ENCODE data around the gene IDH3G. TPM values are rescaled to one million over a fixed set of nuclear protein-coding genes. Genes with fewer than 3 reads are reported as not detected.

Gene IDH3G
- total RNA-seq, 6 donors from 2014 or later = 43.5 to 98.5 (median 57.4) TPM

DNA sequence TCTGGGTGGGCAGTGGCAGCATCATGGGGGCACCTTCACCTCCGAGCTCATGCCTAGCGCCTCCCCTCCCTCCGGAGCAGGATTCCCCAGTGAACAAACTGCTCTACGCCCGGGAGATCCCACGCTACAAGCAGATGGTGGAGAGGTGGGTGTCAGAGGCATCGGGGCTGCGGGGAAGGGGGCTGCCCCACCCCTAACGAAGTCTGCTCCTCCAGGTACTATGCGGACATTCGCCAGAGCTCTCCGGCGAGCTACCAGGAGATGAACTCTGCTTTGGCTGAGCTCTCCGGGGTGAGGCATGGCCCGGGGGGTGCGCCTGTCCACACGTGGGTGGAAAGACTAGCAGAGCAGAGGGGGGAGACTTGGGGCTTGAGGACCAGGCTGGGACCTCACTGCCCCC, 16.0 kb downstream of the IDH3G start:
- Histone ChIP-seq H3K27ac (no peak overlapping the region), H3K9me3 (no peaks in the 10 kb centered on the region), H3K4me3 (no peak overlapping the region), H3K27me3 (peaks cover 0 to 12% (median 0%) of the 10 kb centered on the region in 4 donors), H3K4me1 (peaks cover 0 to 13% (median 1%) of the 10 kb centered on the region in 4 donors), H3K36me3 (no peaks in the 10 kb centered on the region)
- no peak for TF ChIP-seq EP300 (IDR thresholded peaks at IDR 0.05)
- no peak for TF ChIP-seq POLR2AphosphoS5 (IDR thresholded peaks at IDR 0.05)
- WGBS, 2 donors = 81% methylated on average over 17 of the region's 17 CpGs; no CpG with 5 or more reads in 1 of the 2 donors
- ATAC-seq (ENCODE audit: low FRiP score in 2 of 2) = no peak
- no peak for DNase-seq

DNA sequence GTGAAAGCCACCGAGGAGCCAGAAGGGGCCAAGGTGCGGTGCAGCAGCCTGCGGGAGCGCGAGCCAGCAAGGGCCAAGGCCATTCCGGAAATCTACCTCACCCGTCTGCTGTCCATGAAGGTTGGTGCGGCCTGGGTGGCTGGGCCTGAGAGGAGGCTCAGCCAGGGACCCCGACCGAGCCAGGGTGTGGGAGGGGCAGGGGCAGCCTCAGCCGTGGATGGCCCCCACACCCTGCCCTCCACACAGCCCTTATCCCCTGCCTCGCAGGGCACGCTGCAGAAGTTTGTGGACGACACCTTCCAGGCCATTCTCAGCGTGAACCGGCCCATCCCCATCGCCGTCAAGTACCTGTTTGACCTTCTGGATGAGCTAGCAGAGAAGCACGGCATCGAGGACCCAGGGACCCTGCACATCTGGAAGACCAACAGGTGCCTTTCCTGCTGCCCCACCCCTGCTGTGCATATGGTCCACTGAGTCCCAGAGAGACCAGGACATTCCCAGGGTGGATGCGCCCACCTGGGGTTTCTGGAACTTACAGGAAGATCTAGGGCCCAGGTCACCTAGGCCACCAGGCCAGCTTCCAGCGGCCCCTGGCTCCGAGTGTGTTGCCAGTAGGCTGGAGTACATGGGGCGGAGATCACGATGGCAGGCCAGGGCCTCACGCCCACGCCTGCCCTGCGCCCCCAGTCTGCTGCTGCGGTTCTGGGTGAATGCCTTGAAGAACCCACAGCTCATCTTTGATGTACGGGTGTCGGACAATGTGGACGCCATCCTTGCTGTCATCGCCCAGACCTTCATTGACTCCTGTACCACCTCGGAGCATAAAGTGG, 16.7 kb downstream of the IDH3G start:
- Histone ChIP-seq H3K9me3 (no peaks in the 10 kb centered on the region), H3K27me3 (peaks cover 0 to 12% (median 0%) of the 10 kb centered on the region in 4 donors), H3K4me3 (no peak overlapping the region), H3K4me1 (peaks cover 0 to 13% (median 1%) of the 10 kb centered on the region in 4 donors), H3K27ac (no peak overlapping the region), H3K36me3 (no peaks in the 10 kb centered on the region)
- ATAC-seq (ENCODE audit: low FRiP score in 2 of 2) (no peak), DNase-seq (no peak)
- 92% methylated on average over 31 of the region's 34 CpGs; no CpG with 5 or more reads in 1 of the 2 donors for WGBS, 2 donors
- TF ChIP-seq POLR2AphosphoS5 (IDR thresholded peaks at IDR 0.05) (no peak), EP300 (IDR thresholded peaks at IDR 0.05) (no peak), POLR2A (IDR thresholded peaks at IDR 0.05) (no peak)
- TF ChIP-seq, protein P1, sequence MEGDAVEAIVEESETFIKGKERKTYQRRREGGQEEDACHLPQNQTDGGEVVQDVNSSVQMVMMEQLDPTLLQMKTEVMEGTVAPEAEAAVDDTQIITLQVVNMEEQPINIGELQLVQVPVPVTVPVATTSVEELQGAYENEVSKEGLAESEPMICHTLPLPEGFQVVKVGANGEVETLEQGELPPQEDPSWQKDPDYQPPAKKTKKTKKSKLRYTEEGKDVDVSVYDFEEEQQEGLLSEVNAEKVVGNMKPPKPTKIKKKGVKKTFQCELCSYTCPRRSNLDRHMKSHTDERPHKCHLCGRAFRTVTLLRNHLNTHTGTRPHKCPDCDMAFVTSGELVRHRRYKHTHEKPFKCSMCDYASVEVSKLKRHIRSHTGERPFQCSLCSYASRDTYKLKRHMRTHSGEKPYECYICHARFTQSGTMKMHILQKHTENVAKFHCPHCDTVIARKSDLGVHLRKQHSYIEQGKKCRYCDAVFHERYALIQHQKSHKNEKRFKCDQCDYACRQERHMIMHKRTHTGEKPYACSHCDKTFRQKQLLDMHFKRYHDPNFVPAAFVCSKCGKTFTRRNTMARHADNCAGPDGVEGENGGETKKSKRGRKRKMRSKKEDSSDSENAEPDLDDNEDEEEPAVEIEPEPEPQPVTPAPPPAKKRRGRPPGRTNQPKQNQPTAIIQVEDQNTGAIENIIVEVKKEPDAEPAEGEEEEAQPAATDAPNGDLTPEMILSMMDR (IDR thresholded peaks at IDR 0.05) = no peak

DNA sequence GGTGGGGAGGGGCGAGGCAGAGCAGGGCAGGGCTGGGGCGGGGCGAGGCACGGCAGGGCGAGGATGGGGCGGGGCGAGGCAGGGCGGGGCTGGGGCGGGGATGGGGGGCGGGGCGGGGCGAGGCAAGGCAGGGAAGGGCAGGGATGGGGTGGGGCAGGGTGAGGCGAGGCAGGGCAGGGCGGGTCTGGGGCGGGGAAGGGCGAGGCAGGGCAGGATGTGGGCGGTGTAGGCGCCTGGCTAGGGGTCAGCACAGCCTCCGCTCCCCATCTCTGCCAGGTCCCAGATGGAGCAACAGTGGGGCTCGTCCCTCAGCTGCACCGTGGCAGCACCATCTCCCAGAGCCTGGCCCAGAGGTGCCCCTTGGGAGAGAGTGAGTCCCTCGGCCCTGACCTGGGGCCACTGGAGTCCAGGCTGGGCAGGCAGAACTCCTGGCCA, 17.5 kb downstream of the IDH3G start:
- Histone ChIP-seq H3K9me3 (no peaks in the 10 kb centered on the region), H3K4me1 (peaks cover 0 to 12% (median 1%) of the 10 kb centered on the region in 4 donors), H3K36me3 (no peaks in the 10 kb centered on the region), H3K27ac (no peak overlapping the region), H3K27me3 (peaks cover 0 to 12% (median 0%) of the 10 kb centered on the region in 4 donors), H3K4me3 (no peak overlapping the region)
- WGBS, 2 donors = 86% methylated on average over 7 of the region's 22 CpGs; no CpG with 5 or more reads in 1 of the 2 donors
- no peak for DNase-seq
- ATAC-seq (ENCODE audit: low FRiP score in 2 of 2) = no peak
- TF ChIP-seq POLR2AphosphoS5 (IDR thresholded peaks at IDR 0.05) (no peak), POLR2A (IDR thresholded peaks at IDR 0.05) (no peak), EP300 (IDR thresholded peaks at IDR 0.05) (no peak)
- TF ChIP-seq, protein P1 (IDR thresholded peaks at IDR 0.05) = no peak

DNA sequence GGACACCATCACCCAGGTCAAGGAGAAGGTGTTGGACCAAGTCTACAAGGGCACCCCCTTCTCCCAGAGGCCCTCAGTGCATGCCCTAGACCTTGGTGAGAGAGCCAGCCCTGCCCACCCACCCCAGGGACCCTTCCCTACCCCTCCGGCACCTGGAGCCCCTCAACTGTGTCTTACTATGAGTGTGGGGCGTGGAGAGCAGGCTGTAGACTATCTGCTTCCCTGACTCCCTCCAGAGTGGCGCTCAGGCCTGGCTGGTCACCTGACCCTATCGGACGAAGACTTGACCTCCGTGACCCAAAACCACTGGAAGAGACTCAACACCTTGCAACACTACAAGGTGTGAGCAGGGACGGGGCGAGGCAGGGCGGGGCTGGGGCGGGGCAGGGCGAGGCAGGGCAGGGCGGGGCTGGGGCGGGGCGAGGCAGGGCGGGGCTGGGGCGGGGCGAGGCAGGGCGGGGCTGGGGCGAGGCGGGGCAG, 18.0 kb downstream of the IDH3G start:
- TF ChIP-seq POLR2AphosphoS5 (IDR thresholded peaks at IDR 0.05) (no peak), POLR2A (IDR thresholded peaks at IDR 0.05) (no peak), EP300 (IDR thresholded peaks at IDR 0.05) (no peak)
- TF ChIP-seq, protein P1 (IDR thresholded peaks at IDR 0.05) = no peak
- WGBS, 2 donors = 71% methylated on average over 8 of the region's 20 CpGs; no CpG with 5 or more reads in 1 of the 2 donors
- Histone ChIP-seq H3K27me3 (peaks cover 0 to 12% (median 0%) of the 10 kb centered on the region in 4 donors), H3K9me3 (no peaks in the 10 kb centered on the region), H3K27ac (no peak overlapping the region), H3K36me3 (no peaks in the 10 kb centered on the region), H3K4me1 (peaks cover 0 to 7% (median 1%) of the 10 kb centered on the region in 4 donors), H3K4me3 (no peak overlapping the region)
- ATAC-seq (ENCODE audit: low FRiP score in 2 of 2) (no peak), DNase-seq (no peak)

DNA sequence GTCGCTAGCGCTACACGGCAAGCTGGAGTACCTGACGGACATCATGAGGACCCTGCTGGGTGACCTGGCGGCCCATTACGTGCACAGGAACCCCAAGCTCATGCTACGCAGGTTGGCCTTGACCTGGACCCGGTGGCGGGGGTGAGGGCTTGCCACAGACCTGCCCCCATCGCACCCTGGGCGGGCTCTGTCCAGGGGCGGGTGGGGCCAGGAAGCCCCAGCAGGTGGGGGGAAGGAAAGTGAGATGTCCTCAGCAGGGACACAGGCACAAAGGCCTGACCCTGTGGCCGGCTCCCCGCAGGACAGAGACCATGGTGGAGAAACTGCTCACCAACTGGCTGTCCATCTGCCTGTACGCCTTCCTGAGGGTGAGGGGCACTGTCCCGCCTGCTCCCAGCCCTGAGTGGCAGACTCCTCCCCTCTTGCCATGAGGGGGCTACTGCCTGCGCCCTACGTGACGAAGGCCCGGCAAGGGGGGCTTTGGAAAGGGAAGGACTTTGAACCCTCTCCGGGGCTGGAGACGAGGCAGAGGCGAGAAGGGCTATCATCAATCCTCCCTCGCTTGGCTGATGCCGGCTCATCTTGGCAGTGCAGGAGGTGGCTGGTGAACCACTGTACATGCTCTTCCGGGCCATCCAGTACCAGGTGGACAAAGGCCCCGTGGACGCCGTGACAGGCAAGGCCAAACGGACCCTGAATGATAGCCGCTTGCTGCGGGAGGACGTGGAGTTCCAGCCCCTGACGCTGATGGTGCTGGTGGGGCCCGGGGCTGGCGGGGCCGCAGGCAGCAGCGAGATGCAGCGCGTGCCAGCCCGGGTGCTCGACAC, 18.7 kb downstream of the IDH3G start:
- H3K27ac ChIP-seq = no peak overlapping the region
- H3K27me3 ChIP-seq = peaks cover 0 to 9% (median 0%) of the 10 kb centered on the region in 4 donors
- DNase-seq (peak in 1 of 2 donors; percentile 32), ATAC-seq (ENCODE audit: low FRiP score in 2 of 2) (no peak)
- H3K36me3 ChIP-seq = no peaks in the 10 kb centered on the region
- H3K9me3 ChIP-seq = no peaks in the 10 kb centered on the region
- TF ChIP-seq POLR2AphosphoS5 (IDR thresholded peaks at IDR 0.05) (no peak), POLR2A (IDR thresholded peaks at IDR 0.05) (no peak), EP300 (IDR thresholded peaks at IDR 0.05) (no peak)
- TF ChIP-seq, protein P1 (IDR thresholded peaks at IDR 0.05) = no peak
- H3K4me3 ChIP-seq = no peak overlapping the region
- H3K4me1 ChIP-seq = peaks cover 0 to under 1% (median 0%) of the 10 kb centered on the region in 4 donors
- WGBS, 2 donors = 94% methylated on average over 28 of the region's 42 CpGs; no CpG with 5 or more reads in 1 of the 2 donors

All from upper lobe of left lung (tissue), 6 donors.